HUDEP-2 (cell line): ENCODE data around the gene UPK3BL1.
"Not testable (repeated sequence)": the region's sequence is repeated elsewhere in the genome, so short reads cannot be mapped to it uniquely, and the experiment has no call there.

Experiments
- DNase-seq, 76 experiments: peaks; one replicate each; lab custom pipeline; 2025; ENCODE audit not compliant: unreplicated experiment in 76 of 76; lab: John Stamatoyannopoulos, UW

The UPK3BL1 gene

GRCh38 chr7:102630622-102631021 is 12.0 kb downstream of the UPK3BL1 start:
- DNase-seq, result not testable (repeated sequence)

- DNase-seq, result not testable (repeated sequence)
Measured at GRCh38 chr7:102627271-102627904, 15.2 kb downstream of the UPK3BL1 start.

- not testable (repeated sequence) for DNase-seq
Measured at GRCh38 chr7:102618122-102618521, 24.5 kb downstream of the UPK3BL1 start.

GRCh38 chr7:102616507-102617125 is 26.0 kb downstream of the UPK3BL1 start, which contains the start of gene RASA4:
TSS of gene RASA4 (minus strand) at chr7:102616756. CDS start at chr7:102616689, 67 bp downstream.
- not testable (repeated sequence) for DNase-seq

GRCh38 chr7:102615930-102616329 is 26.7 kb downstream of the UPK3BL1 start:
- DNase-seq, result not testable (repeated sequence)

GRCh38 chr7:102614873-102615272 is 27.7 kb downstream of the UPK3BL1 start:
- not testable (repeated sequence) for DNase-seq

GRCh38 chr7:102614346-102614697 is 28.3 kb downstream of the UPK3BL1 start:
- DNase-seq, result not testable (repeated sequence)

GRCh38 chr7:102613575-102614345 is 28.8 kb downstream of the UPK3BL1 start:
- not testable (repeated sequence) for DNase-seq

- DNase-seq, result not testable (repeated sequence)
Measured at GRCh38 chr7:102611675-102612325, 30.8 kb downstream of the UPK3BL1 start.

- DNase-seq, result not testable (repeated sequence)
Measured at GRCh38 chr7:102611013-102611674, 31.4 kb downstream of the UPK3BL1 start.

- DNase-seq, result not testable (repeated sequence)
Measured at GRCh38 chr7:102610441-102610840, 32.1 kb downstream of the UPK3BL1 start.

GRCh38 chr7:102609734-102610133 is 32.9 kb downstream of the UPK3BL1 start:
- not testable (repeated sequence) for DNase-seq

- not testable (repeated sequence) for DNase-seq
Measured at GRCh38 chr7:102606848-102607247, 35.7 kb downstream of the UPK3BL1 start.

GRCh38 chr7:102604431-102605145 is 38.0 kb downstream of the UPK3BL1 start:
- DNase-seq, result not testable (repeated sequence)

GRCh38 chr7:102602317-102602716 is 40.3 kb downstream of the UPK3BL1 start:
- not testable (repeated sequence) for DNase-seq

GRCh38 chr7:102599699-102600098 is 42.9 kb downstream of the UPK3BL1 start:
- not testable (repeated sequence) for DNase-seq

GRCh38 chr7:102596036-102596435 is 46.6 kb downstream of the UPK3BL1 start:
- not testable (repeated sequence) for DNase-seq

- not testable (repeated sequence) for DNase-seq
Measured at GRCh38 chr7:102593637-102594334, 48.8 kb downstream of the UPK3BL1 start.

GRCh38 chr7:102592477-102593019 is 50.0 kb downstream of the UPK3BL1 start:
- DNase-seq, result not testable (repeated sequence)
